ENCODE results near the gene ACTA1. TPM values are rescaled to one million over a fixed set of nuclear protein-coding genes. Genes with fewer than 3 reads are reported as not detected.
A peak's percentile ranks its signal among the peaks of the same experiment; 100 is the strongest.

The ACTA1 gene
- total and polyA plus RNA-seq, 2 experiments from 2014 or later: 8.8 to 13.0 TPM

GRCh38 chr1:229403573-229403972 lies 30.3 kb downstream of the ACTA1 start (continued):
- TF ChIP-seq ETS1 (IDR thresholded peaks at IDR 0.05): no peak
- TF ChIP-seq, protein P1, sequence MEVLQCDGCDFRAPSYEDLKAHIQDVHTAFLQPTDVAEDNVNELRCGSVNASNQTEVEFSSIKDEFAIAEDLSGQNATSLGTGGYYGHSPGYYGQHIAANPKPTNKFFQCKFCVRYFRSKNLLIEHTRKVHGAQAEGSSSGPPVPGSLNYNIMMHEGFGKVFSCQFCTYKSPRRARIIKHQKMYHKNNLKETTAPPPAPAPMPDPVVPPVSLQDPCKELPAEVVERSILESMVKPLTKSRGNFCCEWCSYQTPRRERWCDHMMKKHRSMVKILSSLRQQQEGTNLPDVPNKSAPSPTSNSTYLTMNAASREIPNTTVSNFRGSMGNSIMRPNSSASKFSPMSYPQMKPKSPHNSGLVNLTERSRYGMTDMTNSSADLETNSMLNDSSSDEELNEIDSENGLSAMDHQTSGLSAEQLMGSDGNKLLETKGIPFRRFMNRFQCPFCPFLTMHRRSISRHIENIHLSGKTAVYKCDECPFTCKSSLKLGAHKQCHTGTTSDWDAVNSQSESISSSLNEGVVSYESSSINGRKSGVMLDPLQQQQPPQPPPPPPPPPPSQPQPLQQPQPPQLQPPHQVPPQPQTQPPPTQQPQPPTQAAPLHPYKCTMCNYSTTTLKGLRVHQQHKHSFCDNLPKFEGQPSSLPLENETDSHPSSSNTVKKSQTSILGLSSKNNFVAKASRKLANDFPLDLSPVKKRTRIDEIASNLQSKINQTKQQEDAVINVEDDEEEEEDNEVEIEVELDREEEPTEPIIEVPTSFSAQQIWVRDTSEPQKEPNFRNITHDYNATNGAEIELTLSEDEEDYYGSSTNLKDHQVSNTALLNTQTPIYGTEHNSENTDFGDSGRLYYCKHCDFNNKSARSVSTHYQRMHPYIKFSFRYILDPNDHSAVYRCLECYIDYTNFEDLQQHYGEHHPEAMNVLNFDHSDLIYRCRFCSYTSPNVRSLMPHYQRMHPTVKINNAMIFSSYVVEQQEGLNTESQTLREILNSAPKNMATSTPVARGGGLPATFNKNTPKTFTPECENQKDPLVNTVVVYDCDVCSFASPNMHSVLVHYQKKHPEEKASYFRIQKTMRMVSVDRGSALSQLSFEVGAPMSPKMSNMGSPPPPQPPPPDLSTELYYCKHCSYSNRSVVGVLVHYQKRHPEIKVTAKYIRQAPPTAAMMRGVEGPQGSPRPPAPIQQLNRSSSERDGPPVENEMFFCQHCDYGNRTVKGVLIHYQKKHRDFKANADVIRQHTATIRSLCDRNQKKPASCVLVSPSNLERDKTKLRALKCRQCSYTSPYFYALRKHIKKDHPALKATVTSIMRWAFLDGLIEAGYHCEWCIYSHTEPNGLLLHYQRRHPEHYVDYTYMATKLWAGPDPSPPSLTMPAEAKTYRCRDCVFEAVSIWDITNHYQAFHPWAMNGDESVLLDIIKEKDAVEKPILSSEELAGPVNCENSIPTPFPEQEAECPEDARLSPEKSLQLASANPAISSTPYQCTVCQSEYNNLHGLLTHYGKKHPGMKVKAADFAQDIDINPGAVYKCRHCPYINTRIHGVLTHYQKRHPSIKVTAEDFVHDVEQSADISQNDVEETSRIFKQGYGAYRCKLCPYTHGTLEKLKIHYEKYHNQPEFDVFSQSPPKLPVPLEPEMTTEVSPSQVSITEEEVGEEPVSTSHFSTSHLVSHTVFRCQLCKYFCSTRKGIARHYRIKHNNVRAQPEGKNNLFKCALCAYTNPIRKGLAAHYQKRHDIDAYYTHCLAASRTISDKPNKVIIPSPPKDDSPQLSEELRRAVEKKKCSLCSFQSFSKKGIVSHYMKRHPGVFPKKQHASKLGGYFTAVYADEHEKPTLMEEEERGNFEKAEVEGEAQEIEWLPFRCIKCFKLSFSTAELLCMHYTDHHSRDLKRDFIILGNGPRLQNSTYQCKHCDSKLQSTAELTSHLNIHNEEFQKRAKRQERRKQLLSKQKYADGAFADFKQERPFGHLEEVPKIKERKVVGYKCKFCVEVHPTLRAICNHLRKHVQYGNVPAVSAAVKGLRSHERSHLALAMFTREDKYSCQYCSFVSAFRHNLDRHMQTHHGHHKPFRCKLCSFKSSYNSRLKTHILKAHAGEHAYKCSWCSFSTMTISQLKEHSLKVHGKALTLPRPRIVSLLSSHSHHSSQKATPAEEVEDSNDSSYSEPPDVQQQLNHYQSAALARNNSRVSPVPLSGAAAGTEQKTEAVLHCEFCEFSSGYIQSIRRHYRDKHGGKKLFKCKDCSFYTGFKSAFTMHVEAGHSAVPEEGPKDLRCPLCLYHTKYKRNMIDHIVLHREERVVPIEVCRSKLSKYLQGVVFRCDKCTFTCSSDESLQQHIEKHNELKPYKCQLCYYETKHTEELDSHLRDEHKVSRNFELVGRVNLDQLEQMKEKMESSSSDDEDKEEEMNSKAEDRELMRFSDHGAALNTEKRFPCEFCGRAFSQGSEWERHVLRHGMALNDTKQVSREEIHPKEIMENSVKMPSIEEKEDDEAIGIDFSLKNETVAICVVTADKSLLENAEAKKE (CRISPR knock-in tag; IDR thresholded peaks at IDR 0.05): no peak

GRCh38 chr1:229402993-229403392 lies 30.9 kb downstream of the ACTA1 start:
- no peak overlapping the region for H3K4me3 ChIP-seq
- ATAC-seq (no peak), DNase-seq (ENCODE audit: low spot score) (no peak)
- no peaks in the 10 kb centered on the region for H3F3A ChIP-seq (replicated peaks; ENCODE audit: low read depth)
- H3K27ac Mint-ChIP-seq: no peak overlapping the region
- peaks cover 40% of the 10 kb centered on the region for H3K27me3 Mint-ChIP-seq (ENCODE audit: insufficient read depth, low read depth, poor library complexity)
- peaks cover 3% of the 10 kb centered on the region for H3K4me1 Mint-ChIP-seq
- H2AFZ ChIP-seq: 0 out of 2 replicates have a peak overlapping the region, but pooled peaks have one; percentile 18
- no peak overlapping the region for H3K4me3 Mint-ChIP-seq
- H4K20me1 ChIP-seq (replicated peaks; ENCODE audit: insufficient read depth): no peaks in the 10 kb centered on the region
- peaks cover 3% of the 10 kb centered on the region for H3K9me2 ChIP-seq (ENCODE audit: insufficient read depth)
- no peak overlapping the region for H3K27ac ChIP-seq (ENCODE audit: low read depth)
- H3K79me2 ChIP-seq (replicated peaks; ENCODE audit: insufficient read depth): no peaks in the 10 kb centered on the region
- H3K36me3 ChIP-seq (ENCODE audit: insufficient read depth): no peaks in the 10 kb centered on the region
- H3K36me3 Mint-ChIP-seq (ENCODE audit: low read depth): no peaks in the 10 kb centered on the region
- H3K4me1 ChIP-seq (ENCODE audit: insufficient read depth): peaks cover 8% of the 10 kb centered on the region; the same call in 1 of the 2 replicates
- H3K27me3 ChIP-seq (ENCODE audit: insufficient read depth): peaks cover 28% of the 10 kb centered on the region
- no peak overlapping the region for H3K4me2 ChIP-seq
- peaks cover 3% of the 10 kb centered on the region; the same call in 1 of the 3 replicates for H3K9me3 Mint-ChIP-seq
- TF ChIP-seq EZH2 (IDR thresholded peaks at IDR 0.05; ENCODE audit: low read depth, unreplicated experiment): no peak
- no peak for TF ChIP-seq CREB1 (CRISPR knock-in tag; IDR thresholded peaks at IDR 0.05; ENCODE audit: low read depth)
- TF ChIP-seq, protein P2, sequence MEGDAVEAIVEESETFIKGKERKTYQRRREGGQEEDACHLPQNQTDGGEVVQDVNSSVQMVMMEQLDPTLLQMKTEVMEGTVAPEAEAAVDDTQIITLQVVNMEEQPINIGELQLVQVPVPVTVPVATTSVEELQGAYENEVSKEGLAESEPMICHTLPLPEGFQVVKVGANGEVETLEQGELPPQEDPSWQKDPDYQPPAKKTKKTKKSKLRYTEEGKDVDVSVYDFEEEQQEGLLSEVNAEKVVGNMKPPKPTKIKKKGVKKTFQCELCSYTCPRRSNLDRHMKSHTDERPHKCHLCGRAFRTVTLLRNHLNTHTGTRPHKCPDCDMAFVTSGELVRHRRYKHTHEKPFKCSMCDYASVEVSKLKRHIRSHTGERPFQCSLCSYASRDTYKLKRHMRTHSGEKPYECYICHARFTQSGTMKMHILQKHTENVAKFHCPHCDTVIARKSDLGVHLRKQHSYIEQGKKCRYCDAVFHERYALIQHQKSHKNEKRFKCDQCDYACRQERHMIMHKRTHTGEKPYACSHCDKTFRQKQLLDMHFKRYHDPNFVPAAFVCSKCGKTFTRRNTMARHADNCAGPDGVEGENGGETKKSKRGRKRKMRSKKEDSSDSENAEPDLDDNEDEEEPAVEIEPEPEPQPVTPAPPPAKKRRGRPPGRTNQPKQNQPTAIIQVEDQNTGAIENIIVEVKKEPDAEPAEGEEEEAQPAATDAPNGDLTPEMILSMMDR (conservative IDR thresholded peaks at IDR 0.05; ENCODE audit: low read depth in 2 of 2): no peak
- TF ChIP-seq STAT1 (IDR thresholded peaks at IDR 0.05; ENCODE audit: unreplicated experiment): no peak
- TF ChIP-seq, protein P1 (CRISPR knock-in tag; IDR thresholded peaks at IDR 0.05): no peak
